Measurements from ENCODE around the gene L1CAM.

DNA sequence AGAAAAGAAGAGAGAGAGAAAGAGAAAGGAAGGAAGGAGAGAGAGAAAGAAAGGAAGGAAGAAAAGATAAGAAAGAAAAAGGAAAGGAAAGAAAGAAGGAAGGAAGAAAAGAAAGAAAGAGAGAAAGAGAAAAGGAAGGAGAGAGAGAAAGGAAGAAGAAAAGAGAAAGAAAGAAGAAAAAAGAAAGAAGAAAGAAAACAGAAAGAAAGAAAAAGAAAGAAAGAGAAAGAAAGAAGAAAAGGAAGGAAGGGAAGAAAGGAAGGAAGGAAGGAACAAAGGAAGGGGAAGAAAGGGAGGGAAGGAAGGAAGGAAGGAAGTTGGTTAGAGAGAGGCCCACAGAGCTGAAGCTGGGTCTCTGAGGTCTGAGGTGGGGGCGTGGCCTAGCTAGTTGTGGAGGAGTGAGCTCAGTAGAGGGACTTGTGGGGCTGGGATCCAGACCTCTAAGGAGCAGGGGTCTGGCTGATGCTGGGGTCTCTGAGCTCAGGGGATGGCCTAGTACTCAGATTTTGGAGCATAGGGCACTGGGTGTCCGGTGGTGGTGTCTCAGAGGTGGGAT, 28.5 kb downstream of the L1CAM start:
- no peak for TF ChIP-seq CTCF (IDR thresholded peaks at IDR 0.05)
- no peak for TF ChIP-seq POLR2A (IDR thresholded peaks at IDR 0.05)

Data from lower leg skin (tissue), 3 donors.